Neural crest cell (in vitro differentiated cells): Measurements from ENCODE around the gene FHOD3. TPM values are rescaled to one million over a fixed set of nuclear protein-coding genes. Genes with fewer than 3 reads are reported as not detected.
A peak's percentile ranks its signal among the peaks of the same experiment; 100 is the strongest.

Source experiments
- DNase-seq: peaks from one replicate; pipeline ENCODE4 v3.0.0; 2021; ENCODE audit warnings: low read depth, mixed read lengths, low spot score
- H3K27ac Mint-ChIP-seq: one replicate; pipeline ENCODE4 v1.8.0; 2021; ENCODE audit warnings: mild to moderate bottlenecking, mixed read lengths; ENCODE audit not compliant: unreplicated experiment
- H3K27me3 Mint-ChIP-seq: 2 replicates; pipeline ENCODE4 v1.8.0; 2021; ENCODE audit warnings: low read depth, mild to moderate bottlenecking, mixed read lengths
- H3K36me3 Mint-ChIP-seq: 2 replicates; pipeline ENCODE4 v1.8.0; 2021; ENCODE audit warnings: low read depth, mild to moderate bottlenecking, mixed read lengths
- H3K4me1 Mint-ChIP-seq: 2 replicates; pipeline ENCODE4 v1.8.0; 2021; ENCODE audit warnings: mixed read lengths
- H3K4me3 Mint-ChIP-seq: one replicate; pipeline ENCODE4 v1.8.0; 2021; ENCODE audit warnings: mild to moderate bottlenecking, mixed read lengths
- H3K9me3 Mint-ChIP-seq: 2 replicates; pipeline ENCODE4 v1.8.0; 2021; ENCODE audit warnings: mixed read lengths
- CTCF ChIP-seq: fragments of 200-600 bp; sonication (generic); conservative IDR thresholded peaks from 2 replicates; pipeline ENCODE4 v1.5.0; 2021; ENCODE audit warnings: antibody characterized with exemption, mild to moderate bottlenecking
- total RNA-seq: library from RNA; stranded (reverse); gene quantifications from 2 replicates; pipeline ENCODE4 v1.2.1, GENCODE V29; 2021

Gene FHOD3
- total RNA-seq, 1 donor from 2014 or later, result 28.6 TPM

- no peak overlapping the region for H3K4me3 Mint-ChIP-seq
- H3K27me3 Mint-ChIP-seq, result no peaks in the 10 kb centered on the region
- no peaks in the 10 kb centered on the region for H3K9me3 Mint-ChIP-seq
- H3K36me3 Mint-ChIP-seq, result peaks cover 2% of the 10 kb centered on the region
- peaks cover 7% of the 10 kb centered on the region for H3K4me1 Mint-ChIP-seq
- no peak overlapping the region for H3K27ac Mint-ChIP-seq
- TF ChIP-seq CTCF, result no peak
- no peak for DNase-seq
Measured at GRCh38 chr18:36526611-36527010, 229.1 kb downstream of the FHOD3 start.

- no peaks in the 10 kb centered on the region for H3K27me3 Mint-ChIP-seq
- no peak for DNase-seq
- peaks cover 2% of the 10 kb centered on the region for H3K36me3 Mint-ChIP-seq
- no peak overlapping the region for H3K4me3 Mint-ChIP-seq
- no peaks in the 10 kb centered on the region for H3K9me3 Mint-ChIP-seq
- TF ChIP-seq CTCF, result no peak
- H3K27ac Mint-ChIP-seq, result no peak overlapping the region
- H3K4me1 Mint-ChIP-seq, result peaks cover 7% of the 10 kb centered on the region
Measured at GRCh38 chr18:36527051-36527450, 229.5 kb downstream of the FHOD3 start.

- TF ChIP-seq CTCF, result no peak
- Mint-ChIP-seq H3K27ac (no peak overlapping the region), H3K9me3 (no peaks in the 10 kb centered on the region), H3K4me3 (no peak overlapping the region), H3K4me1 (peaks cover 1% of the 10 kb centered on the region), H3K27me3 (no peaks in the 10 kb centered on the region), H3K36me3 (no peaks in the 10 kb centered on the region)
- DNase-seq, result no peak
Measured at GRCh38 chr18:36527740-36528455, 230.4 kb downstream of the FHOD3 start.

GRCh38 chr18:36529747-36530146, 232.2 kb downstream of the FHOD3 start:
- H3K9me3 Mint-ChIP-seq, result no peaks in the 10 kb centered on the region
- DNase-seq, result no peak
- TF ChIP-seq CTCF, result no peak
- no peak overlapping the region for H3K4me3 Mint-ChIP-seq
- no peaks in the 10 kb centered on the region for H3K27me3 Mint-ChIP-seq
- H3K36me3 Mint-ChIP-seq, result peaks cover 3% of the 10 kb centered on the region
- no peak overlapping the region for H3K27ac Mint-ChIP-seq
- H3K4me1 Mint-ChIP-seq, result no peaks in the 10 kb centered on the region

- Mint-ChIP-seq H3K4me3 (no peak overlapping the region), H3K27me3 (no peaks in the 10 kb centered on the region), H3K36me3 (peaks cover 3% of the 10 kb centered on the region), H3K4me1 (no peaks in the 10 kb centered on the region), H3K27ac (peak overlapping the region; percentile 9), H3K9me3 (no peaks in the 10 kb centered on the region)
- DNase-seq, result no peak
- no peak for TF ChIP-seq CTCF
Measured at GRCh38 chr18:36530676-36531405, 233.3 kb downstream of the FHOD3 start.
